GM18858 (cell line): ENCODE measurements around the gene THEM5.
"Not testable (repeated sequence)": the region's sequence is repeated elsewhere in the genome, so short reads cannot be mapped to it uniquely, and the experiment has no call there.

Source experiments
- ATAC-seq: cut with Tn5 transposase; IDR thresholded peaks from one replicate; pipeline ENCODE4 v1.9.1; 2021; ENCODE audit not compliant: unreplicated experiment

Gene THEM5

GRCh38 chr1:151853411-151853943 lies at the start of gene THEM5:
Gene THEM5 (minus strand): TSS chr1:151853712. CDS start chr1:151853565, 147 bp downstream.
- ATAC-seq: no peak

- no peak for ATAC-seq
These were observed 49.3 kb upstream of the THEM5 start for GRCh38 chr1:151902858-151903257.

- not testable (repeated sequence) for ATAC-seq
These were observed 47.3 kb upstream of the THEM5 start for GRCh38 chr1:151900804-151901203.

GRCh38 chr1:151898519-151898991 lies 45.0 kb upstream of the THEM5 start:
- no peak for ATAC-seq

- no peak for ATAC-seq
These were observed 44.5 kb upstream of the THEM5 start for GRCh38 chr1:151897991-151898431.

GRCh38 chr1:151893176-151893924 lies 39.8 kb upstream of the THEM5 start:
- ATAC-seq: no peak

GRCh38 chr1:151892190-151892589 lies 38.7 kb upstream of the THEM5 start:
- no peak for ATAC-seq

GRCh38 chr1:151891512-151891911 lies 38.0 kb upstream of the THEM5 start:
- ATAC-seq: no peak

- no peak for ATAC-seq
These were observed 35.6 kb upstream of the THEM5 start for GRCh38 chr1:151888972-151889570.

- ATAC-seq: no peak
These were observed 33.5 kb upstream of the THEM5 start for GRCh38 chr1:151887028-151887427.

- no peak for ATAC-seq
These were observed 32.0 kb upstream of the THEM5 start for GRCh38 chr1:151885479-151885878.

- ATAC-seq: not testable (repeated sequence)
These were observed 31.4 kb upstream of the THEM5 start for GRCh38 chr1:151884879-151885278.

- not testable (repeated sequence) for ATAC-seq
These were observed 30.9 kb upstream of the THEM5 start for GRCh38 chr1:151884445-151884844.

GRCh38 chr1:151883898-151884297 lies 30.4 kb upstream of the THEM5 start:
- ATAC-seq: not testable (repeated sequence)

- ATAC-seq: not testable (repeated sequence)
These were observed 29.4 kb upstream of the THEM5 start for GRCh38 chr1:151882918-151883317.

GRCh38 chr1:151882466-151882865 lies 29.0 kb upstream of the THEM5 start:
- ATAC-seq: no peak

- ATAC-seq: no peak
These were observed 28.0 kb upstream of the THEM5 start for GRCh38 chr1:151881479-151881878.

- ATAC-seq: no peak
These were observed 22.0 kb upstream of the THEM5 start for GRCh38 chr1:151875419-151876097.

GRCh38 chr1:151872776-151873175 lies 19.3 kb upstream of the THEM5 start:
- not testable (repeated sequence) for ATAC-seq

- ATAC-seq: no peak
These were observed 17.9 kb upstream of the THEM5 start for GRCh38 chr1:151871284-151872030.

GRCh38 chr1:151868486-151868885 lies 15.0 kb upstream of the THEM5 start:
- ATAC-seq: no peak
